Regular cardiac myocyte (primary cell): ENCODE measurements around the gene FKBP9. TPM values are rescaled to one million over a fixed set of nuclear protein-coding genes. Genes with fewer than 3 reads are reported as not detected.

Experiments used
- total RNA-seq: library from RNA; depleted of rRNA; stranded (reverse); fragments of >200 nt; gene quantifications from 2 replicates; pipeline ENCODE4 v1.2.3, GENCODE V29; 2014

Gene FKBP9
- 179 and 345 TPM in 2 replicates for total RNA-seq

DNA sequence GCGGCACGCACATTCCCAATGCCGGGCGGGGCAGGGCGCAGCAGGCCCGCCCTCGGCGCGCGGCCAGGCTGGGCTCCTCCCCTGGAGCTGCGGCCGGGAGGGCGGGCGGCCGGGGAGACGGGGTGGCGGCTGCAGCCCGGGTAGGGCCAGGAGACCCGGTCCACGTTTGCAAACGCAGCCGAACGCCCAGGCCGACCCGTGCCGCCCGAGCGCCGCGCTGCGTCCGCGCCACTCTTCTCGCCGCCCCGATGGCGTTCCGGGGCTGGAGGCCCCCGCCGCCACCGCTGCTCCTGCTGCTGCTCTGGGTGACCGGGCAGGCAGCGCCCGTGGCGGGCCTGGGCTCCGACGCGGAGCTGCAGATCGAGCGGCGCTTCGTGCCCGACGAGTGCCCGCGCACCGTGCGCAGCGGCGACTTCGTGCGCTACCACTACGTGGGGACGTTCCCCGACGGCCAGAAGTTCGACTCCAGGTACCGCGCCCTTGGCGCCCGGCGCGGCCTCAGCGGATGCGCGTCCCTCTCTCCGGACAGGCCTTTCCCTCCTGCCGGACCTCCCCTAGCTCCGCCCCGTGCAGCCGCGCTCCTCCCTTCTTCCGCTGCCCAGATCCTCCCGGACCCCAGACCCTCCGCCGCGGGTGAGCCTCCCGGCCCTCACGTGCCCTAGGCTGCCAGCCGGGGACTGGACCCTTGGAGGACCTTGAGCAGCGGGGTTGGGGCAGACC, at the start of gene FKBP9:
Gene FKBP9, plus strand, starts transcription at position 115 of the 720 bp plus-strand sequence. Its CDS starts 134 bp downstream, at position 249.

Other genes with a start within 250 kb of the FKBP9 start
- gene KBTBD2, start 65.7 kb upstream of the FKBP9 start, total RNA-seq, result 44.5 and 53.3 TPM in 2 replicates
- gene NT5C3A, start 105.3 kb downstream of the FKBP9 start, total RNA-seq, result 16.1 and 18.6 TPM in 2 replicates
- 6.8 and 10.0 TPM in 2 replicates for gene RP9, start 152.0 kb downstream of the FKBP9 start, total RNA-seq
- 18.2 and 30.4 TPM in 2 replicates for gene BBS9, start 172.1 kb downstream of the FKBP9 start, total RNA-seq